Endothelial cell of umbilical vein (primary cell): ENCODE results near the gene GGT6.

Experiments
- CTCF ChIP-seq, 2 donors: IDR thresholded peaks; 1 replicate in 1 of 2; 2 replicates in 1 of 2; pipeline ENCODE4 v1.5.1; 2011; ENCODE audit warnings: low read length in 2 of 2, mild to moderate bottlenecking in 2 of 2, moderate library complexity in 2 of 2, control low read depth in 1 of 2, inconsistent platforms in 1 of 2, low read depth in 1 of 2; ENCODE audit not compliant: insufficient read depth in 1 of 2; ENCODE audit errors: extremely low read depth in 1 of 2
- EZH2 ChIP-seq: IDR thresholded peaks from 2 replicates; pipeline ENCODE4 v1.6.1; 2012; ENCODE audit warnings: borderline replicate concordance, low read depth, mild to moderate bottlenecking, moderate library complexity, low read length, inconsistent platforms; ENCODE audit not compliant: severe bottlenecking
- MAX ChIP-seq: IDR thresholded peaks from 2 replicates; pipeline ENCODE4 v1.6.1; 2011; ENCODE audit not compliant: insufficient read depth, insufficient read length
- MYC ChIP-seq: IDR thresholded peaks from one replicate; pipeline ENCODE4 v1.6.1; 2011; ENCODE audit warnings: mild to moderate bottlenecking, low read depth, low read length
- POLR2A ChIP-seq: IDR thresholded peaks from 2 replicates; pipeline ENCODE4 v1.6.1; 2012; ENCODE audit warnings: low read depth, mild to moderate bottlenecking, control low read depth, low read length

GRCh38 chr17:4531988-4532736, 28.2 kb downstream of the GGT6 start:
- TF ChIP-seq CTCF (IDR thresholded peaks at IDR 0.05; ENCODE audit: extremely low read depth in 1 of 2, insufficient read depth in 1 of 2, low read depth in 1 of 2, low read length in 2 of 2) (no peak), POLR2A (no peak), EZH2 (no peak), MYC (no peak), MAX (no peak)
